Measurements from ENCODE around the gene MYO1D. TPM values are rescaled to one million over a fixed set of nuclear protein-coding genes. Genes with fewer than 3 reads are reported as not detected.

Gene MYO1D
- total and polyA plus RNA-seq, 8 donors: 22.0 to 92.8 (median 27.4) TPM

- Histone ChIP-seq H3K27ac (peak overlapping the region; percentile 3 to 16), H3K4me3 (no peak overlapping the region)
- intact Hi-C loops (cut with DNase I): no loop called here
Observed at GRCh38 chr17:32869345-32870026, 7.4 kb downstream of the MYO1D start.

GRCh38 chr17:32865141-32865540 lies 11.8 kb downstream of the MYO1D start:
- TF ChIP-seq, protein P1, sequence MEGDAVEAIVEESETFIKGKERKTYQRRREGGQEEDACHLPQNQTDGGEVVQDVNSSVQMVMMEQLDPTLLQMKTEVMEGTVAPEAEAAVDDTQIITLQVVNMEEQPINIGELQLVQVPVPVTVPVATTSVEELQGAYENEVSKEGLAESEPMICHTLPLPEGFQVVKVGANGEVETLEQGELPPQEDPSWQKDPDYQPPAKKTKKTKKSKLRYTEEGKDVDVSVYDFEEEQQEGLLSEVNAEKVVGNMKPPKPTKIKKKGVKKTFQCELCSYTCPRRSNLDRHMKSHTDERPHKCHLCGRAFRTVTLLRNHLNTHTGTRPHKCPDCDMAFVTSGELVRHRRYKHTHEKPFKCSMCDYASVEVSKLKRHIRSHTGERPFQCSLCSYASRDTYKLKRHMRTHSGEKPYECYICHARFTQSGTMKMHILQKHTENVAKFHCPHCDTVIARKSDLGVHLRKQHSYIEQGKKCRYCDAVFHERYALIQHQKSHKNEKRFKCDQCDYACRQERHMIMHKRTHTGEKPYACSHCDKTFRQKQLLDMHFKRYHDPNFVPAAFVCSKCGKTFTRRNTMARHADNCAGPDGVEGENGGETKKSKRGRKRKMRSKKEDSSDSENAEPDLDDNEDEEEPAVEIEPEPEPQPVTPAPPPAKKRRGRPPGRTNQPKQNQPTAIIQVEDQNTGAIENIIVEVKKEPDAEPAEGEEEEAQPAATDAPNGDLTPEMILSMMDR (IDR thresholded peaks at IDR 0.05): no peak
- Histone ChIP-seq H3K4me3 (no peak overlapping the region), H3K4me1 (peaks cover 0 to 8% of the 10 kb centered on the region in 2 donors), H3K27ac (no peak overlapping the region), H3K9me3 (no peaks in the 10 kb centered on the region), H3K36me3 (no peaks in the 10 kb centered on the region), H3K27me3 (no peaks in the 10 kb centered on the region)
- intact Hi-C loops (cut with DNase I): no loop called here
- ATAC-seq: no peak
- no peak for DNase-seq

More at GRCh38 chr17:32869345-32870026, 7.4 kb downstream of the MYO1D start:
- Histone ChIP-seq H3K9me3 (no peaks in the 10 kb centered on the region), H3K36me3 (no peaks in the 10 kb centered on the region), H3K4me1 (peaks cover 8 to 14% of the 10 kb centered on the region in 2 donors), H3K27me3 (peaks cover 0 to 2% of the 10 kb centered on the region in 2 donors)
- TF ChIP-seq, protein P1 (IDR thresholded peaks at IDR 0.05): no peak
- peak; percentile 31 for ATAC-seq
- DNase-seq: no peak

DNA sequence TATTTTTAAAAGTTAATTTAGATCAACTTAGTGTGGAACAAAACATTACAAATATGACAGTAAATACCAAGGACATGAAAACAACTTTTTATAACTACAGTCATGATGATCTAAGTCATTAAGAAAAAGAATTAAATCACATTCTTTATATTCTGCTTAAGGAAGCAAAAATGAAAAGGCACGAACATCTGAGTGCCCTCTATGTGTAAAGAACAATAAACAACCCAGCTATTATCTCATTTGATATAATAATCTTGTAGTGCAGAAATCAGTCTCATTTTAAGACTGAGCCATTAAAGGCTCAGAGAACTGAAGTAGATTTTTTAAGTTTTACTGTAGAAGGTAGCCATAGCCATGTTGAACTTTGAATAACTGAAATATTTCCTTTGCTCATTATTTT lies 13.4 kb downstream of the MYO1D start:
- Histone ChIP-seq H3K27me3 (no peaks in the 10 kb centered on the region), H3K4me3 (no peak overlapping the region), H3K4me1 (no peaks in the 10 kb centered on the region), H3K27ac (peak overlapping the region in 1 of 2 donors; percentile 44), H3K36me3 (no peaks in the 10 kb centered on the region), H3K9me3 (no peaks in the 10 kb centered on the region)
- DNase-seq: no peak
- TF ChIP-seq, protein P1 (IDR thresholded peaks at IDR 0.05): no peak
- ATAC-seq: peak; percentile 12
- intact Hi-C loops (cut with DNase I): no loop called here

DNA sequence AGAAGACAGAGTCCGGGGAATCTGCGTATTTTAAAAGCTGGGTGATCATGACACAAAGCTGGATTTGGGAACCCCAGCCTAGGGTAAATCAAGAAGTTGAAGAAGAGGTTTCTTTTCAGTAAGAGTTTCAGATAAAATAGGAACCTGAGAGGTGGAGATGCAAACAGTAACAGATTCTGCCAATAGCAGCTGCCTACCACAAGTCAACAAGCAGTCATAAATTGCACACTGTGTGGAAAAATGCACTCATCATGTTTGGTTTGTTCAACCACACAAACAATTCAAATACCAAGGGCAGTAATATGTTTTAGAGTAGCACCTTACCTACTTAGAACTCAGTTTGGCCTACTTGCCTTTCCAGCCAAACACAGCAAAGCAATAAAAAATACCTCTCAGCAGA lies 14.0 kb downstream of the MYO1D start:
- DNase-seq: no peak

DNA sequence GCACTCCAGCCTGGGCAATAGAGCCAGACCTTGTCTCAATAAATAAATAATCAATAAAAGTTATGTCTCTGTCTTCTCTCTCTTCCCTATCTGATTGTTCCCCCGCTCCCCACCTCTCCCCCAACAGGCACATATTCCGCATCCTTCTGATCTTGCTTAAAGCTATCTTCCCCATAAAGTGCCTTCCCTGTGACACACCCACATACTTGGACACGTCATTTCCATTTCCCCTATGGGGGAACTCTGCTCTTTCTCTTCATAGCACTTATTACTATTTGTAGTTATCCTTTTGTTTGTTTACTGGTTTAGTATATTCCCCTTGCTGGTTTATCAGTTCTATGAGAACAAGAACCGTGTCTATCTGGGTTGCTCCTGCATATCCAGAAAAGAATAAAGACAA lies 14.9 kb downstream of the MYO1D start:
- Histone ChIP-seq H3K27me3 (no peaks in the 10 kb centered on the region), H3K4me1 (no peaks in the 10 kb centered on the region), H3K9me3 (no peaks in the 10 kb centered on the region), H3K27ac (no peak overlapping the region), H3K36me3 (no peaks in the 10 kb centered on the region), H3K4me3 (no peak overlapping the region)
- ATAC-seq (no peak), DNase-seq (no peak)
- TF ChIP-seq, protein P1 (IDR thresholded peaks at IDR 0.05): no peak
- intact Hi-C loops (cut with DNase I): no loop called here

More for the DNA sequence above, 14.0 kb downstream of the MYO1D start:
- ATAC-seq: peak; percentile 91
- H3K27me3 ChIP-seq: no peaks in the 10 kb centered on the region
- H3K27ac ChIP-seq: peak overlapping the region; percentile 31 to 44
- no peaks in the 10 kb centered on the region for H3K4me1 ChIP-seq
- H3K4me3 ChIP-seq: no peak overlapping the region
- intact Hi-C loops (cut with DNase I): no loop called here
- TF ChIP-seq, protein P1 (IDR thresholded peaks at IDR 0.05): no peak
- no peaks in the 10 kb centered on the region for H3K9me3 ChIP-seq
- no peaks in the 10 kb centered on the region for H3K36me3 ChIP-seq
